Measurements from ENCODE around the gene MALRD1. TPM values are rescaled to one million over a fixed set of nuclear protein-coding genes. Genes with fewer than 3 reads are reported as not detected.

MALRD1 gene
- total RNA-seq, 4 donors from 2014 or later: 0.94 to 4.5 (median 2.3) TPM; not detected in 1

DNA sequence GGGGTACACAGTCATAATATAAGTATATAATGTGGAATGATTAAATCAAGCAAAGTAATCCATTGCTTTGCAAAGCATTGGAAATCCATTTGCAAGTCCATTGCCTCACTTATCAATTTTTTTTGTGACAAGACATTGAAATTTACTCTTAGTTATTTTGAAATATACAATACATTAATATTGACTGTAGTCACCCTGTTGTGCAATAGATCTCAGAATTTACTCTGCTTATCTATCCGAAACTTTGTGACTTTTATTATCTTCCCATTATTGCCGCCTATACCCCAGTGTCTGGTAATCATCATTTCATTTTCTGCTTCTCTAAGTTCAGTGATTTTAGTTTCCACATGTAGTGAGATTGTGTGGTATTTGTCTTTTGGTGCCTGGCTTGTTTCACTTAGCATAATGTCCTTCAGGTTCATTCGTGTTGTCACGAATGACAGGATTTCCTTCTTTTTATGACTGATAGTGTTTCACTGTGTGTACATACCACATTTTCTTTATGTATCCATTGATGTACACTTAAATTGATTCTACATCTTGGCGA is 5.8 kb downstream of the MALRD1 start:
- no peaks in the 10 kb centered on the region for H3K4me1 ChIP-seq
- no peaks in the 10 kb centered on the region for H3K9me3 ChIP-seq
- no peaks in the 10 kb centered on the region for H3K27me3 ChIP-seq
- no peak overlapping the region for H3K27ac ChIP-seq
- no peak for DNase-seq
- 75% methylated on average over 5 of the region's 5 CpGs for WGBS, 2 donors
- no peaks in the 10 kb centered on the region for H3K36me3 ChIP-seq
- TF ChIP-seq, protein P1, sequence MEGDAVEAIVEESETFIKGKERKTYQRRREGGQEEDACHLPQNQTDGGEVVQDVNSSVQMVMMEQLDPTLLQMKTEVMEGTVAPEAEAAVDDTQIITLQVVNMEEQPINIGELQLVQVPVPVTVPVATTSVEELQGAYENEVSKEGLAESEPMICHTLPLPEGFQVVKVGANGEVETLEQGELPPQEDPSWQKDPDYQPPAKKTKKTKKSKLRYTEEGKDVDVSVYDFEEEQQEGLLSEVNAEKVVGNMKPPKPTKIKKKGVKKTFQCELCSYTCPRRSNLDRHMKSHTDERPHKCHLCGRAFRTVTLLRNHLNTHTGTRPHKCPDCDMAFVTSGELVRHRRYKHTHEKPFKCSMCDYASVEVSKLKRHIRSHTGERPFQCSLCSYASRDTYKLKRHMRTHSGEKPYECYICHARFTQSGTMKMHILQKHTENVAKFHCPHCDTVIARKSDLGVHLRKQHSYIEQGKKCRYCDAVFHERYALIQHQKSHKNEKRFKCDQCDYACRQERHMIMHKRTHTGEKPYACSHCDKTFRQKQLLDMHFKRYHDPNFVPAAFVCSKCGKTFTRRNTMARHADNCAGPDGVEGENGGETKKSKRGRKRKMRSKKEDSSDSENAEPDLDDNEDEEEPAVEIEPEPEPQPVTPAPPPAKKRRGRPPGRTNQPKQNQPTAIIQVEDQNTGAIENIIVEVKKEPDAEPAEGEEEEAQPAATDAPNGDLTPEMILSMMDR (IDR thresholded peaks at IDR 0.05): no peak
- TF ChIP-seq POLR2A (IDR thresholded peaks at IDR 0.05): no peak
- H3K4me3 ChIP-seq (replicated peaks in 1 of 3): no peak overlapping the region
- intact Hi-C loops (cut with DNase I): no loop called here

DNA sequence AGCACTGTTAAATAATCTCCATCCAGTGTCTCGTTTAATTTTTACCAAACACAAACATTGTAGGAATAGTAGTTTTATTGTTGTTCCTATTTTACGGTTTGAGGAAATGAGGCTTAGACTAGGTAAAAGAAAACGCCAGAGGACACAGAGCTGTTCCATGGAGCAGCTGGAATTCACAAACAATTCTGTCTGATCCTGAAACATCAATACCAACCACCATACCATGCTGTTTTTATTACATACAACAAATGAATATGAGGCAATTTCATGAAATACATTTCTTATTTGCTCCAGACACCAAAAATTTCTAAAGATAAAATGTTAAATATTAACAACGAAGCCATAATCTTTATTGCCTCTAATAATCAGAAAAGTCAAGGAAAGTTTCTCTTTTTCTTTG is 9.4 kb downstream of the MALRD1 start:
- H3K27me3 ChIP-seq: no peaks in the 10 kb centered on the region
- H3K36me3 ChIP-seq: no peaks in the 10 kb centered on the region
- WGBS, 2 donors: 60 to 66% methylated on average over 4 of the region's 4 CpGs
- H3K4me3 ChIP-seq (replicated peaks in 1 of 3): no peak overlapping the region
- no peaks in the 10 kb centered on the region for H3K4me1 ChIP-seq
- intact Hi-C loops (cut with DNase I): no loop called here
- H3K9me3 ChIP-seq: no peaks in the 10 kb centered on the region
- TF ChIP-seq, protein P1 (IDR thresholded peaks at IDR 0.05): no peak
- TF ChIP-seq POLR2A (IDR thresholded peaks at IDR 0.05): no peak
- no peak overlapping the region for H3K27ac ChIP-seq
- DNase-seq: no peak

DNA sequence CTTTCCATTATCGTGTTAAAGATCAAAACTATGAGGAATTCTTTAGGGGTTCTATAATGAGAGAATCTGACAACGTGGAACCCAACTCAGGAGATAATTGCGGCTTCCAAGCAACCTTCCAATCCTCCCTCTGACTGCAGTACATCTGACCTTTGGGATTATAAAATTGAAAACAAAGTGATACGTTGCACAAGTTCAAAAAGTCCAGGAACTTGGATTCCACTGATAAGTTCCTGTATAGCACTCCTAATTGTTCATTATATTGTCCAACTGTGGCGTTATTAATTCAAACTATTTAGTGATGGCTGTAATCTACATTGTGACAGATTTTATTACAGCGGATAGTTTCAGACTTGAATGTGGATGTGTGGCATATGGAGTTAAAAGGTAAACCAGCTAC is 15.4 kb downstream of the MALRD1 start:
- WGBS, 2 donors: 87% methylated on average over 6 of the region's 6 CpGs
- no peak for DNase-seq
- Histone ChIP-seq H3K27ac (no peak overlapping the region), H3K9me3 (no peaks in the 10 kb centered on the region), H3K27me3 (no peaks in the 10 kb centered on the region), H3K4me1 (no peaks in the 10 kb centered on the region), H3K36me3 (no peaks in the 10 kb centered on the region), H3K4me3 (replicated peaks in 1 of 3) (no peak overlapping the region)
- no peak for TF ChIP-seq POLR2A (IDR thresholded peaks at IDR 0.05)
- TF ChIP-seq, protein P1 (IDR thresholded peaks at IDR 0.05): no peak
- intact Hi-C loops (cut with DNase I): no loop called here

DNA sequence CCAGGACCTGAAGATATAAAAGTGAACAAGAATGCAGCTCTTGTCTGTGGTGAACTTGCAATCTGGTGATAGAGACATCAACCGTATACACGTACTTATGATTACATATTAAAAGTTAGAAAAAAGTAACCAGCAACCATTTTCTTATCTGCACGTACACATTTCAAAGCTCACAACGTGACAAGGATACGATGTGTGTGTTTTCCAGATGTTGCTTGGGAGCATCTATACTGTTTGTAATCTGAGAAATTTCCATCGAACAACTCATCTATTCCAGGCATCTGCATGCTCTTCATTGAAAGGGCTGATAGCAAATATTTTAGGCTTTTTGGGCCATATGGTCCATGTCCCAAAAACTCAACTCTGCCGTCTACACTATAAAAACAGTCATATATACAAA is 23.3 kb downstream of the MALRD1 start:
- Histone ChIP-seq H3K36me3 (no peaks in the 10 kb centered on the region), H3K27me3 (no peaks in the 10 kb centered on the region), H3K9me3 (no peaks in the 10 kb centered on the region), H3K4me3 (replicated peaks in 1 of 3) (no peak overlapping the region), H3K27ac (no peak overlapping the region), H3K4me1 (no peaks in the 10 kb centered on the region)
- no peak for DNase-seq
- WGBS, 2 donors: 87 to 89% methylated on average over 7 of the region's 7 CpGs
- TF ChIP-seq, protein P1 (IDR thresholded peaks at IDR 0.05): no peak
- TF ChIP-seq POLR2A (IDR thresholded peaks at IDR 0.05): no peak
- intact Hi-C loops (cut with DNase I): no loop called here

DNA sequence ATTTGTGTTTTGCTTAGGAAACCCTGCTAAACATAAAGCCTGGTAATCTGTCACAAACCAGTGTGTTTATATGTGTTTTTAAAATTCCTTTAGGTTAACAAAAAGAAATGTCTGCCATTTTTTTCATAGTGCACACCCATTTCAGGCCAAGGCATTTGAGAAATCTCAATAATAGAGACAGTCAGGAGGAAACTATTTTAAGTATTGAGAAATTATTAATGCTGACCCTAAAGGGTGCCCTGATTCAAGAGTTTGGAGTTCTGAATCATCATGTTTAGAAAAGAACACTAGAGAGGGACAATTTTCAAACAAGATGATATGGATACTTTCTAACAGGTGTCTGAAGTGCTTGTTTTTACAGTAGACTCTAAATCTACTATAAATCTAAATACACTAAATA is 28.7 kb downstream of the MALRD1 start:
- TF ChIP-seq POLR2A (IDR thresholded peaks at IDR 0.05): no peak
- TF ChIP-seq, protein P1 (IDR thresholded peaks at IDR 0.05): no peak
- H3K27ac ChIP-seq: no peak overlapping the region
- intact Hi-C loops (cut with DNase I): no loop called here
- H3K36me3 ChIP-seq: no peaks in the 10 kb centered on the region
- no peaks in the 10 kb centered on the region for H3K27me3 ChIP-seq
- no peak overlapping the region for H3K4me3 ChIP-seq (replicated peaks in 1 of 3)
- H3K4me1 ChIP-seq: no peaks in the 10 kb centered on the region
- H3K9me3 ChIP-seq: no peaks in the 10 kb centered on the region
- DNase-seq: no peak

Data from thyroid gland (tissue), 4 donors.